Astrocyte of the spinal cord (primary cell): ENCODE results near the gene UNCX.

Source experiments
- DNase-seq: peaks from one replicate; pipeline ENCODE4 v3.0.0; 2011; ENCODE audit warnings: low read depth, low spot score
- H3K4me3 ChIP-seq: 2 replicates; pipeline ENCODE4 v1.5.1; 2011; ENCODE audit warnings: low read depth, mild to moderate bottlenecking, low read length, moderate library complexity
- in situ Hi-C: cut with HindIII; loops from 2 replicates; pipeline ENCODE4 v1.10.0; 2017; ENCODE audit warnings: low sequenced_read_pairs
- TF ChIP-seq, protein P1 (sequence below): IDR thresholded peaks from 2 replicates; pipeline ENCODE4 v1.5.1; 2012; ENCODE audit warnings: low read depth, mild to moderate bottlenecking, low read length, inconsistent platforms

The UNCX gene

DNA sequence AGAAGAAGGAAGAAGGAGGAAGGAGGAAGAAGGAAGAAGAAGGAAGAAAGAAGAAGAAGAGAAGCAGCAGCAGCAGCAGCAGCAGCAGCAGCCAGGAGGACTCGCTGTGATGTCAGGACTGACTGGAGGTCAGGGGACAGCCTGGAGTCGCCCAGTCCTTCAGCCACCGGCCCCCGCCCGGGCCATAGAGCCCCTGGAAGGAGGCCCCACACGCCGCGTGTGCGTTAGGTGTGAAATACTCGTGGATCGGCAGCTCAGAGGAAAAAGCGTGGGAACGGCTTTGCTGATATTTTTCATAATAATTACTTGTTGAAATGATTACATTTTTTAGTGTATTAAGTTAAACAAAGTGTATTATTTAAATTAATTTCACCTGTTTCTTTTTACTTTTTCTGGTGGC is 48.4 kb downstream of the UNCX start:
- no peak overlapping the region for H3K4me3 ChIP-seq
- TF ChIP-seq, protein P1, sequence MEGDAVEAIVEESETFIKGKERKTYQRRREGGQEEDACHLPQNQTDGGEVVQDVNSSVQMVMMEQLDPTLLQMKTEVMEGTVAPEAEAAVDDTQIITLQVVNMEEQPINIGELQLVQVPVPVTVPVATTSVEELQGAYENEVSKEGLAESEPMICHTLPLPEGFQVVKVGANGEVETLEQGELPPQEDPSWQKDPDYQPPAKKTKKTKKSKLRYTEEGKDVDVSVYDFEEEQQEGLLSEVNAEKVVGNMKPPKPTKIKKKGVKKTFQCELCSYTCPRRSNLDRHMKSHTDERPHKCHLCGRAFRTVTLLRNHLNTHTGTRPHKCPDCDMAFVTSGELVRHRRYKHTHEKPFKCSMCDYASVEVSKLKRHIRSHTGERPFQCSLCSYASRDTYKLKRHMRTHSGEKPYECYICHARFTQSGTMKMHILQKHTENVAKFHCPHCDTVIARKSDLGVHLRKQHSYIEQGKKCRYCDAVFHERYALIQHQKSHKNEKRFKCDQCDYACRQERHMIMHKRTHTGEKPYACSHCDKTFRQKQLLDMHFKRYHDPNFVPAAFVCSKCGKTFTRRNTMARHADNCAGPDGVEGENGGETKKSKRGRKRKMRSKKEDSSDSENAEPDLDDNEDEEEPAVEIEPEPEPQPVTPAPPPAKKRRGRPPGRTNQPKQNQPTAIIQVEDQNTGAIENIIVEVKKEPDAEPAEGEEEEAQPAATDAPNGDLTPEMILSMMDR = no peak
- in situ Hi-C loops = no loop called here
- no peak for DNase-seq

DNA sequence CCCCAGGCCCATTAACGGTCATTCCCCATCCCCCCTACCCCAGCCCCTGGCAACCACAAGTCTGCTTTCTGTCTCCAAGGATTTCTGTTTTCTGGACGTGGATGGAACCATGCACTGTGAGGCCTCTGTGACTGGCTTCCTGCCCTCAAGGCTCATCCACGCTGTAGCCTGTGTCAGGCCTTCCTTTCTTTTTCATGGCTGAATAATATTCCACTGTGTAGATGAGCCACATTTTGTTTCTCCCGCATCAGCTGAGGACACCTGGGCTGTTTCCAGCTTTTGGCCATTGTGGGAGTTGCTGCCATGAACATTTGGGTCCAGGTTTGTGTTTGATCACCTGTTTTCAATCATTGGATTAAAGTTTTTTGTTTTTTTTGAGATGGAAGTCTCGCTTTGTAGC is 50.0 kb downstream of the UNCX start:
- no peak overlapping the region for H3K4me3 ChIP-seq
- DNase-seq = no peak
- TF ChIP-seq, protein P1 = no peak
- in situ Hi-C loops = no loop called here

DNA sequence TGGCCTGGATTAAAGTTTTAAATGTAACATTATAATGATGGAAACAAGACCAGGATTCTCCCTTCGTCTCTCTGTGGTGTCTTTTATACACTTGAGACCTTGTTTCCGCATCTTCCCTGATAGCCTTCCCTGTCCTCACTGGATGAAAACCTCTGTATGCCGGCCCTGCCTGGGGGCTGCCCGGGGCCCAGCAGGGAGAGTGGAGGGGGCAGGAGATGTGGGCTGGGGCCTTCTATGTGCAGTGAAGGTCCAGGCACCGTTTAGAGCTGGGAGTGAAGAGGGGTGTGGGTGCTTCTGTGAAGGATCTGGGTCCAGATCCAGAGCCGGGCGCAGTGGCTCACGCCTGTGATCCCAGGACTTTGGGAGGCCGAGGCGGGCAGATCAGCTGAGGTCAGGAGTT is 50.7 kb downstream of the UNCX start:
- TF ChIP-seq, protein P1 = no peak
- in situ Hi-C loops = no loop called here
- no peak for DNase-seq
- H3K4me3 ChIP-seq = no peak overlapping the region

DNA sequence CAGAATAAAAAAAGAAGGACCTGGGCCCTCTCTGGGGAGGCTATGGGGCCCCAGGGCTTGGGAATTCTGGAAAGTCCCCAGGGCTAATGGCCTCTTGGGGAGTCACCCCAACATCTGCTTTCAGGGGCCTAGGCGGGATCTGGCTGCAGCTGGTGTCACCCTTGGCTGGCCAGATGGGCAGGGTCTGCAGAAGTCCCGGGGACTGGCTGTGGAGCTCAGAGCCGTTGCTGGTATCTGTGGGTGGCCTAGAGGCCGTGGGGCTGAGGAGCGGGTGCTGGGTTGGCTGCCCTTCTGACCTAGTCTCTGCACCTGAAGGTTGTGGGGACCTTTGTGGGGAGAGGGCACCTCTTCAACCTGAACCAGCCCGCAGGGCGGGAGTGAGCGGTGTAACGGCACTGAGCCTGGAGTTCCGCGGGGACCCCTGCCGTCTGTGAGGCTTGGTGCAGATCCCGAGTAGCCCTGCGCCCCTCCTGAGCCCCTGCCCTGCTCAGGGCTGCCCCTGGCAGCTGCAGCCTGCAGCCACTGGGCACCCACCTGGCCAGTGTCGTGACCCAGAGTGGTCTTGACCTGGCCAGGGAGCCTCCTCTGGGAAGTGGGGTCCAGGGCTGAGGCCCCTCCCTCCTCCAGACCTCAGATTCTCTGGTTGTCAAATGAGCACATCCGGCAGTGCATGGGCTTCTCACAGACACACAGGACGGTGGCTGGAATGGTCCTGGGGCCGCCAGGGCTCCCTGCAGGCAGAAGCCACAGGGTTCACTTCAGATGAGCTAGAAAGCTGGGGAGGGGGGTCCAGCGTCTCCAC is 51.5 kb downstream of the UNCX start:
- H3K4me3 ChIP-seq = no peak overlapping the region
- DNase-seq = no peak
- in situ Hi-C loops = no loop called here
- TF ChIP-seq, protein P1 = no peak

DNA sequence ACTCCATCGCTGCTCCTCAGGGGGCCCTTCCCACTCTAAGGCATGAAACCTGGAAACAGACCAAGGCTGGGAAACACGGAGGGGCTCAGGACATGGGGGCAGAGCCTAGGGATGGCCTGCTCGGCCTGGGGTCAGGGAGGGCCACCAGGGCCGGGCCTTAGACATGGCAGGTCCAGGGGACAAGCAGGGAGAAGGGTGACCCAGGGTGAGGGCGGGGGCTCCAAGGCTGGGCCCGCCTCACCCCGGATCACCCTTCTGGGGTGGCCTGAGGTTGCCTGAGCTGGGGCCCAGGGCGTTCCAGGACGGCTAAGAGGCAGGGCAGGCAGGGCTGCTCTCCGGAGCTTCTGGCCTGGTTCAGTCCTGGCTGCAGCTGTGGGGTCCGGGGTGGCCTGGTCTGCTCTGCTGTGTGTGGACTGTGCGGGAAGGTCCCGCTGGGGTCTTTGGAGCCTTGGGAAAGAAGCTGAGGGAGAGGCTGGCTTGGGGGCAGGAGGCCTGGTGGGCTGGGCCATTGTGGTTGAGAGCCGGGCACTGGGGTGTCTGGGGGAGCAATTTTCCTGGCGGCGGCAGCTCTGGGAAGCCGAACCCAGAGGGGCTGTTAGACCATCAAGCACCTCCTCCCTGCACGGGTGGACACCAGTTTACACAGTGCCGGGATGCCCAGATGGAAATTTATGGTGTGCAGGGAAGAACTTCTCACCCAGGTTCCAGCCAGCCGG is 52.2 kb downstream of the UNCX start:
- TF ChIP-seq, protein P1 = no peak
- in situ Hi-C loops = no loop called here
- DNase-seq = no peak
- H3K4me3 ChIP-seq = no peak overlapping the region

GRCh38 chr7:1285556-1286301 is 53.1 kb downstream of the UNCX start:
- H3K4me3 ChIP-seq = no peak overlapping the region
- in situ Hi-C loops = no loop called here
- TF ChIP-seq, protein P1 = no peak
- DNase-seq = no peak
